Left ventricle myocardium superior (tissue), 1 donor: ENCODE measurements around the gene AACS. TPM values are rescaled to one million over a fixed set of nuclear protein-coding genes. Genes with fewer than 3 reads are reported as not detected.
"Not testable (repeated sequence)": the region's sequence is repeated elsewhere in the genome, so short reads cannot be mapped to it uniquely, and the experiment has no call there.

ENCODE experiments used
- ATAC-seq: fragments of 200-7000 bp; cut with Tn5 transposase; one replicate; pipeline ENCODE4 v1.9.1; 2020; ENCODE audit warnings: mild to moderate bottlenecking, moderate library complexity
- DNase-seq: peaks from one replicate; pipeline ENCODE4 v3.0.0-alpha.2; 2020
- intact Hi-C: fragments of 100-400 bp; cut with micrococcal nuclease; formaldehyde crosslinking; loops from one replicate; pipeline ENCODE4 v1.11.0; 2022
- total RNA-seq: library from RNA; stranded (reverse); fragmentation: NEBNext Ultra II Directional; extraction: Animal tissue kit (Norgen Biotek cat#: 25700); gene quantifications from one replicate; pipeline ENCODE4 v1.2.1, GENCODE V29; 2021
- donor health status: DM: no; HTN: yes; CAD: no; lungs with severe emphysema.

Gene AACS
- total RNA-seq, 1 donor from 2014 or later, result 12.9 TPM

DNA sequence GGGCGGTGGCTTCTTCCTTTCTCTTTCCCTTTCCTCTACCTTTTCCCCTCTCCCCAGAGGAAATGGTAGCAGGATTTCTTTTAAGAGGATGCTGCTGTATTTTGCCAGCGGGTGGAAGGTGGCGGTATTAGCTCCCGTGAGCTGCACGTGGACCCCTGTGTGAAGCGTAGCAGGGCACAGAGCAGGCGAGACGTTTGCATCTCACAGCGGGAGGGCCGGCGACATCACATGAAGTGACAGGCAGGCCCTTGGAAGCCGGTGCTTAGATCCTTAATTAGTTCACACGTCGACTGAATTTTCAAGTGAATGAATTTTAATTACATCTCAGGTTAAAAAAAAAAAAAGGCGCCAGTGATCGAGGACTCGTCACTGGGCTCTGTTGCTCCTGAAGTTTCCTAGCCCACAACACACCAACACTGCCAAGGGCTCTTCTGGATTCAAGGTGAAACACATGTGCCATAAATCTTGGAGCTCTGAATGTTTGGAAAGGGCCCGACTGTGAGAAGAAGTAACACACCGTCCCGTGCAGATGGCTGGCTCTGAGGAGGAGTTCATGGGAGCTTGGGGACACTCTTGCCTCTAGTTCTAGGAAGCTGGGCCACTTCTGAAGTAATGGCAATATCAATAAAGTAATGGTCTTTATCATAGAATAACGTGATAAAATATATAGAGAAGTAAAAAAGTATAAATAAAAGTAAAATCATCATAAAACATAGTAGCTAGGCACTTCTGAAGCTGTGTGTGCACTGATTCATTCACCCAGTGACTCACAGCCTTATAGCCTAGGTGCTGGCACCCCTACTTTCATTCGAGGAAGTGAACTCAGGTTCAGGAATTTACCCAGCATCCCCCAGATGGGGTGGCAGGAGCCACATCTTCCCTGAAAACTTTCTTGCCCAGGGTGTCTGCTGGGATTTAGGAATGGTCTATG lies 75.3 kb downstream of the AACS start:
- no peak for ATAC-seq
- intact Hi-C loops, result no loop called here
- no peak for DNase-seq

GRCh38 chr12:125141210-125141573 lies 76.0 kb downstream of the AACS start:
- intact Hi-C loops, DNase-seq, ATAC-seq: not testable (repeated sequence)

DNA sequence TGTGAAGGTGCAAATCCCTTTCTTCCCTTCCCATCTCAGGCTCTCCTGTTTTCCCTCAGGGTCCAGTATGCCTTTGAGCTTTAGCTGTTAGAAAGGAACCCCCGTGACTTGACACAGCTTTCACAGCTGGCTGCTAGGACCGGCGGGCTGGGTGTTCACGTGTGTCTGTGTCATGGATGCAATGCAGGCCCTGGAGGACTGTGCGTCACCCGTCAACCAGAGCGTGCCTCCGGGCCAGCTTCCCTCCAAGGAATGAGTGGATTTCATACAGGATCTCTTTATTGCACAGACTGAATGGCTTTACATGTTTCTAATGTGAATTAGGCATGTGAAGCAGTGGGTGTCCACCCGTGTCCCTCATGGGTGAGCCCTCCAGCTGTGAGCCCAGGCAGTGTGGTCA lies 77.4 kb downstream of the AACS start:
- no peak for ATAC-seq
- intact Hi-C loops, result no loop called here
- DNase-seq, result no peak

- ATAC-seq (peak; percentile 95), DNase-seq (peak; percentile 84)
- intact Hi-C loops, result no loop called here
These were observed 78.3 kb downstream of the AACS start for GRCh38 chr12:125143491-125143890.

DNA sequence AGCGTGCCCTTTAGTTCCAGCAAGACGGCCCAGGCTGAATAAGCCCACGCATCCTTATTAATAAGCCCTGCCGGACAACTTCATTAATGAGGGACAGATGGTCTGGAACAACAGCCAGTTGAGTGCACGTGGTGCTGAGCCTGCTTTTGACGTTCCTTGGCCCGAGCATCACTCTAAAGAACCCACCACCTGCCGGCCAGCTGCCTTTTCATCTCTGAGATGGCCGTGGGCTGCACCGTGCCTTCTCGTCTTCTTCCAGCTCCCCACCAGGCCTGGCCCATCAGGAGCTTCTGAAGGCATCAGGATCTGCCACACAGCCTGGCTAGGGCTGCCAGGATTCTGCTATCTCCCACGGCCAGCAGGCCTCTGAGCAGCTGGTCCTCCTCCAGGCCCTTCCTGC lies 80.0 kb downstream of the AACS start:
- ATAC-seq, result no peak
- no peak for DNase-seq
- intact Hi-C loops, result no loop called here

- DNase-seq (no peak), ATAC-seq (no peak)
- intact Hi-C loops, result no loop called here
These were observed 83.1 kb downstream of the AACS start for GRCh38 chr12:125148316-125148715.

DNA sequence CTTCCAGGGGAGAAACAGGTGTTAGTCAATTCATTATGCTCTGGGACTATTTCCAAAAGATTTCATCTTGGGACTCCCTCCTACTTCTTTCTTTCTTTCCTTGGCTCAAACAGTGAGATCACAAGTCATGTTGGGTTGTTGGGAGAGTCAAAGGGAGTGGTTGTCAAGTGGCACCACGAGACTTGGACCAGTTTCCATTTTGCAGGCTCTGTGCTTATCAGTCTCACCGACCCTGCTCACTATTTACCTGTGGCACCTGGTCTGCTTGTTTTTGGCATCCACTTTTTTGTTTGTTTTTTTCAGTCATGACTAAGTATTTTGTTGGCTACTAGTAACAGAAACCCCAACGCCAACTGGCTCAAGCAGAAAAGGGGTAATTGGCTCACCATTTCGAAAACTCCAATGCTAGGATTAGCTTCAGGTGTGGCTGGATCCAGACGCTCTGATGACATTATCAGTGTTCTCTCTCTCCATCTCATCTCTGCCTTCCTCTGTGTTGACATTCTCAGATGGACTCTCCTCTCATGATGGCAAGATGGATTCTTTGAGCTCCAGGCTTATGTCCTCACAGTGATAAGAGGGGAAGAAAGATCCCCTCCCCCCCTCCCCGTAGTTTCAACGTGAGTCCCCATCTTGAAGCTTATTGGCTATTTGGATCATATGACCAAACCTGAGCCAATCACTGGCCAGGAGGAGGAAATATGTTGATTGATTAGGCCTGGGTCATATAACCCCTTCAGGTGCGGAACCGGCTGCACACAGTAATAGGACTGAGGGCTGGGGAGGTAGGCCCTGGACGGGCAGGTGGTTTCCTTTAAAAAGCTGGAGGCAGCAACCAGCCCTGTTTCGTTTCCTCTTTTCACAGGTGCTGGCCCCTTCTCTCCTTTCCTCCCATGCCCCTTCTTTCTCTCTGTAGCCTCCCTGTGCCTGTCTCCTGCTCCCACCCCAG lies 84.2 kb downstream of the AACS start:
- ATAC-seq, result no peak
- no peak for DNase-seq
- intact Hi-C loops, result no loop called here

DNA sequence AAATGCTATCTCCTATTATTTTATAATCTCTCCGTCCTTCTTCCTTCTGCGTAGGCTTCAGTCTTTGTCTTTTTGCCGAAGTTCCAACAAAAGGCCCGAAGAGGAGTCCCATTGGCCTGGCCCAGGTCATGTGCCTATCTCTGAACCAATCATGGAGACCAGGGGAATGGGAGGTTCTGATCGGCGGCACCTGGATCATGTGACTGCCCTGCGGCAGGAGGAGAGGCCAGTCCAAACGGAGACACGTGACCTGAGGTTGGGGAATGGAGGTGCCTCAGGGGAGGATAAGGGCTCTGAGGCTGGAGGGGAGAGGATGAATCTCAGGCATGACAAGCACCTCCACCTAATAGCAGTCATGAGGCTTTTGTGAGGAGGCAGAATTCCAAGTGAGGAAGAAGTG lies 86.0 kb downstream of the AACS start:
- DNase-seq (no peak), ATAC-seq (no peak)
- intact Hi-C loops, result no loop called here

GRCh38 chr12:125152463-125152862 lies 87.2 kb downstream of the AACS start:
- intact Hi-C loops, result no loop called here
- no peak for DNase-seq
- no peak for ATAC-seq

GRCh38 chr12:125155366-125155765 lies 90.1 kb downstream of the AACS start:
- no peak for DNase-seq
- peak; percentile 85 for ATAC-seq
- intact Hi-C loops, result no loop called here

DNA sequence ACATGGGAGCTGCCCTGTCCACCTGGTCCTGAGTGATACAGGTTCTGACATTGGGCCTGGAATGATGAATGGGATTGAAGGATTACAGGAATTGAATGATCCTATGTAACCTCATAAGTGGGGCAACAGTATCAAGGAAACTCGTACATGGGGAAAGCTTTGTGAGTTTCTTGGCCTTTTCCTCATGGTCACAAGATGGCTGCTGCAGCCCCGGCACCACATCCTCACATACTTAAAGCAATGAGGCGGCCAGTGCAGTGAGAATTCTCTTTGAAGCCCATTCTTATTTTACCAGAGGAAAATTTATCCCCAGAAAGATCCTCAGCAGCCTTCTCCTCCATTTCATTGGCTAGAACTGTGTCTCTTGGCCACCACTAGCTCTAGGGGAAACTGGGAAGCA lies 91.9 kb downstream of the AACS start:
- DNase-seq (no peak), ATAC-seq (no peak)
- intact Hi-C loops, result no loop called here

- ATAC-seq, result no peak
- intact Hi-C loops, result no loop called here
- no peak for DNase-seq
These were observed 94.5 kb downstream of the AACS start for GRCh38 chr12:125159702-125160101.

- intact Hi-C loops, result no loop called here
These were observed 95.2 kb downstream of the AACS start for GRCh38 chr12:125160281-125160955.

GRCh38 chr12:125161712-125162022 lies 96.4 kb downstream of the AACS start:
- intact Hi-C loops, result no loop called here
- no peak for ATAC-seq
- DNase-seq, result no peak

More at GRCh38 chr12:125160281-125160955, 95.2 kb downstream of the AACS start:
- ATAC-seq (no peak), DNase-seq (no peak)

- ATAC-seq, result no peak
- no peak for DNase-seq
- intact Hi-C loops, result no loop called here
These were observed 97.3 kb downstream of the AACS start for GRCh38 chr12:125162489-125163028.

GRCh38 chr12:125163148-125163547 lies 97.9 kb downstream of the AACS start:
- DNase-seq, result no peak
- no peak for ATAC-seq
- intact Hi-C loops, result no loop called here

- intact Hi-C loops, result no loop called here
- ATAC-seq (no peak), DNase-seq (no peak)
These were observed 99.3 kb downstream of the AACS start for GRCh38 chr12:125164541-125164940.

- no peak for ATAC-seq
- intact Hi-C loops, result no loop called here
- DNase-seq, result no peak
These were observed 100.8 kb downstream of the AACS start for GRCh38 chr12:125166041-125166440.

DNA sequence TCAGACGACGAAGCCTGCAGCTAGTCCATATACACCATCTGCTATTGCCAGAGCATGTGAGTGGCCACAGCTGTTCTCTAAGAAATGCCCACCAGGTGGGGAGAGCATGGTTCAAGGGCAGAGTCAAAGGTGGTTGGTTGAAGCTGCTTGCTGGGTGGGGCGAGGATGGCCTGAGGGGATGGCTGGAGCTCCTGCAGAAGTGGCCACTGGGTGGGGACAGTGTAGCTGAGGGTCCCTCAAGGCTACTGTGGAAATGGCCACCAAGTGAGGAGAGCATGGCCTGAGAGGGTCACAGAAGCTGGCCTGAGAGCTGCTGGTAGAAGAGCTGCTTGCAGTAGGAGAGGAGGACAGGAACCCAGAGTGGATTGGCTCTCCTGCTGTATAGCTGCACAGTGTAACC lies 102.4 kb downstream of the AACS start:
- intact Hi-C loops, result no loop called here
- ATAC-seq, result no peak
- no peak for DNase-seq
